OCI-LY3 (cell line): ENCODE data around the gene ZNHIT6.

ENCODE experiments used
- H2AFZ ChIP-seq: fragments of 200-600, 300-600 bp; shearing (Covaris generic); 2 replicates; pipeline ENCODE4 v1.6.0; 2014; ENCODE audit warnings: antibody characterized with exemption, low read depth, low read length
- H3K27ac ChIP-seq: fragments of 200-600, 300-600 bp; sonication (generic); 2 replicates; pipeline ENCODE4 v1.5.1; 2014; ENCODE audit warnings: mild to moderate bottlenecking, low read length, moderate library complexity, mixed read lengths
- H3K27me3 ChIP-seq: fragments of 200-600, 300-600 bp; sonication (generic); 2 replicates; pipeline ENCODE4 v1.6.1; 2014; ENCODE audit warnings: low read depth, low read length, mixed read lengths
- H3K36me3 ChIP-seq: fragments of 200-600, 300-600 bp; sonication (generic); replicated peaks from 2 replicates; pipeline ENCODE3; 2014; ENCODE audit warnings: low read depth, low read length, mixed read lengths
- H3K4me1 ChIP-seq: fragments of 300-600, 200-600 bp; sonication (generic); 2 replicates; pipeline ENCODE4 v1.6.1; 2014; ENCODE audit warnings: low read length, mixed read lengths
- H3K4me2 ChIP-seq: fragments of 200-600, 300-600 bp; sonication (generic); 2 replicates; pipeline ENCODE4 v1.6.1; 2014; ENCODE audit warnings: low read length, mixed read lengths
- H3K4me3 ChIP-seq: fragments of 300-600, 200-600 bp; sonication (generic); 2 replicates; pipeline ENCODE4 v1.5.1; 2014; ENCODE audit warnings: antibody characterized with exemption, mild to moderate bottlenecking, low read length, moderate library complexity
- H3K79me2 ChIP-seq: fragments of 300-600, 200-600 bp; shearing (Covaris generic); 2 replicates; pipeline ENCODE4 v1.6.1; 2014; ENCODE audit warnings: mild to moderate bottlenecking, low read length, mixed read lengths
- H3K9ac ChIP-seq: fragments of 300-600, 200-600 bp; shearing (Covaris generic); 2 replicates; pipeline ENCODE4 v1.6.0; 2014; ENCODE audit warnings: mild to moderate bottlenecking, low read length, moderate library complexity
- H3K9me3 ChIP-seq: fragments of 200-600, 300-600 bp; shearing (Covaris generic); 2 replicates; pipeline ENCODE4 v1.6.1; 2014; ENCODE audit warnings: low read length, mixed read lengths; ENCODE audit not compliant: insufficient read depth
- H4K20me1 ChIP-seq: fragments of 200-600, 300-600 bp; sonication (generic); 2 replicates; pipeline ENCODE4 v1.6.1; 2016; ENCODE audit warnings: low read length, mixed read lengths; ENCODE audit not compliant: insufficient read depth
- EZH2phosphoT487 ChIP-seq: fragments of 200-600 bp; shearing (Covaris generic); IDR thresholded peaks from 2 replicates; pipeline ENCODE4 v1.6.1; 2018; ENCODE audit warnings: antibody characterized with exemption, mixed run types, low read depth
- TF ChIP-seq, protein P1 (sequence below): fragments of 200-600, 300-600 bp; sonication (generic); IDR thresholded peaks from 2 replicates; pipeline ENCODE4 v1.5.1; 2014; ENCODE audit warnings: antibody characterized with exemption, low read length, low read depth

The ZNHIT6 gene

DNA sequence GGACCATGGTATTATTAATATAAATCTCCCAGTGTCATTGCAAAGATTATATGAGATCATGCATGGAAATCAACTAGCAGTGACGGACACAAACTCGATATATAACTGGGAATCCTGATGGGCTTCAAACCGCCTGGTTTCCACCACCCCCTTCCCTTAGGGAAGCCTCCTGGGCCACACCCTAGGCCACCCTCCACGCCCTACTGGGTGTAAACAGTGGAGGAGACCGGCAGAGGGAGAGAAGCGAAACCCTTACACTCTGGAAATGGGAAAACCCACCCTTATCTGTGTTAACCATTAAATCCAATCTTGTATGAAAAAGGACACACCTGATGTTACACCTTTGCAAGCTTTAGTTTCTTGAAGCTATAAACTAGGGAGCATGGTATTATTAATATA, 595 bp upstream of the ZNHIT6 start:
- Histone ChIP-seq H2AFZ (peak overlapping the region; percentile 67; the same call in 1 of the 2 replicates), H3K27me3 (no peaks in the 10 kb centered on the region), H3K4me3 (peak overlapping the region; percentile 95), H3K4me2 (peak overlapping the region; percentile 84), H3K4me1 (peaks cover 17% of the 10 kb centered on the region), H4K20me1 (no peaks in the 10 kb centered on the region), H3K79me2 (peaks cover 43% of the 10 kb centered on the region), H3K9ac (peak overlapping the region; percentile 93), H3K9me3 (no peaks in the 10 kb centered on the region), H3K36me3 (peaks cover 10% of the 10 kb centered on the region), H3K27ac (peak overlapping the region; percentile 72)
- no peak for TF ChIP-seq EZH2phosphoT487
- TF ChIP-seq, protein P1, sequence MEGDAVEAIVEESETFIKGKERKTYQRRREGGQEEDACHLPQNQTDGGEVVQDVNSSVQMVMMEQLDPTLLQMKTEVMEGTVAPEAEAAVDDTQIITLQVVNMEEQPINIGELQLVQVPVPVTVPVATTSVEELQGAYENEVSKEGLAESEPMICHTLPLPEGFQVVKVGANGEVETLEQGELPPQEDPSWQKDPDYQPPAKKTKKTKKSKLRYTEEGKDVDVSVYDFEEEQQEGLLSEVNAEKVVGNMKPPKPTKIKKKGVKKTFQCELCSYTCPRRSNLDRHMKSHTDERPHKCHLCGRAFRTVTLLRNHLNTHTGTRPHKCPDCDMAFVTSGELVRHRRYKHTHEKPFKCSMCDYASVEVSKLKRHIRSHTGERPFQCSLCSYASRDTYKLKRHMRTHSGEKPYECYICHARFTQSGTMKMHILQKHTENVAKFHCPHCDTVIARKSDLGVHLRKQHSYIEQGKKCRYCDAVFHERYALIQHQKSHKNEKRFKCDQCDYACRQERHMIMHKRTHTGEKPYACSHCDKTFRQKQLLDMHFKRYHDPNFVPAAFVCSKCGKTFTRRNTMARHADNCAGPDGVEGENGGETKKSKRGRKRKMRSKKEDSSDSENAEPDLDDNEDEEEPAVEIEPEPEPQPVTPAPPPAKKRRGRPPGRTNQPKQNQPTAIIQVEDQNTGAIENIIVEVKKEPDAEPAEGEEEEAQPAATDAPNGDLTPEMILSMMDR = no peak

DNA sequence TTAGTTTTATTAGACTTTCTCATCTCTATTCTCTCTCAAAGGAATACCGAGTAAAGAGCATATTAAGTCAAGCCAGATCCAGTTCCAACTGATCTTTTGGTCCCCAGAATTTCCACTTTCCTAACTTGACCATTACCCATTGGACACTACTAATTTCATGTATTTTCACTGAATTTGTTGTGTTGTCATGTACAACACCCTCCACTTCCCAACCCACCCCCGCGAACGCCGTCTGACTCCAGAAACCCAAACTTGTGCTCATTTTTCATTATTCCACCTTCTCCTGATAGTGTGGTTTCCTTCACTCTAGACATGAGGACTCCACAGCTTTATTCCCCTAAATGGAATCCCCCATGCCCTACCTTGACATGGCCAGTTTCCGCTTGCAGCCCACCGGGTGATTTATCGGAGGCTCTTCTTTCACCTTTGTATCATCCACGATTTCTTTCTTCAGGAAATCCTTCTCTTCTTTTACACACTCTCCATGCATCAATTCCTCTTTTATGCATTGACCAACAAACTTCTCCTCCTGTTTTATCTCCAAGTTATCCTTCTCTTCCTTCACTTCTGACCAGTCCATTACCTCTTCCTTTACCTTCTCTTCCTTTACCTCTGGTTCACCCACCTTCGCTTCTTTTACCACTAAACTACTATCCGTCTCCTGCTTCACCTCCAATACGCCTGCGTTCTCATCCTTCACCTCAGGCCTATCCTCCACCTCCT, 805 bp downstream of the ZNHIT6 start:
- H2AFZ ChIP-seq = peak overlapping the region; percentile 76; the same call in 1 of the 2 replicates

DNA sequence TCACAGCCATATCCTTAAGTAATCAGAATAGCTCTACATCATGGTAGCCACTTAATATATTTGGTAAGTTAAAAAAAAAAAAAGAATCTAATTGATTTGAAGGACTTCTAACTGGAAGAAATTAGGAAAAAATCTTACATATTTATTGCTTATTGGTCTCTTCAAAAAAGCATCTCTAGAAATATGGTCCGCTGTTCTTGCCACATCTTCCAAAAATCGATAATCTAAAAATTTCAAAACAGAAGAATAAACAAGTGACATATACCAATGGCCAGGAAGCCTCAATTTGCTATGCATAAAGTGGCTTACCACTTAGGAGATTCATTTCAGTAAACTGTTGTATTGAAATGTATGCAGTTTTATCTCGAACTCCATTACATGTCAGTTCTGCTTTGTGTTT, 2.3 kb downstream of the ZNHIT6 start:
- Histone ChIP-seq H3K9me3 (no peaks in the 10 kb centered on the region), H4K20me1 (no peaks in the 10 kb centered on the region), H3K4me3 (no peak overlapping the region), H2AFZ (no peak overlapping the region), H3K4me2 (no peak overlapping the region), H3K79me2 (peaks cover 56% of the 10 kb centered on the region), H3K27me3 (no peaks in the 10 kb centered on the region), H3K27ac (no peak overlapping the region), H3K4me1 (peaks cover 13% of the 10 kb centered on the region), H3K36me3 (peaks cover 20% of the 10 kb centered on the region), H3K9ac (no peak overlapping the region)
- no peak for TF ChIP-seq EZH2phosphoT487
- TF ChIP-seq, protein P1 = no peak

More for the DNA sequence above, 805 bp downstream of the ZNHIT6 start:
- H3K27me3 ChIP-seq = no peaks in the 10 kb centered on the region
- peak overlapping the region; percentile 93 for H3K9ac ChIP-seq
- TF ChIP-seq EZH2phosphoT487 = no peak
- TF ChIP-seq, protein P1 = no peak
- H3K27ac ChIP-seq = peak overlapping the region; percentile 72; the same call in 1 of the 2 replicates
- no peaks in the 10 kb centered on the region for H3K9me3 ChIP-seq
- H3K4me1 ChIP-seq = peaks cover 13% of the 10 kb centered on the region
- peak overlapping the region; percentile 91 for H3K4me2 ChIP-seq
- peak overlapping the region; percentile 95 for H3K4me3 ChIP-seq
- no peaks in the 10 kb centered on the region for H4K20me1 ChIP-seq
- peaks cover 14% of the 10 kb centered on the region for H3K36me3 ChIP-seq
- peaks cover 56% of the 10 kb centered on the region for H3K79me2 ChIP-seq

DNA sequence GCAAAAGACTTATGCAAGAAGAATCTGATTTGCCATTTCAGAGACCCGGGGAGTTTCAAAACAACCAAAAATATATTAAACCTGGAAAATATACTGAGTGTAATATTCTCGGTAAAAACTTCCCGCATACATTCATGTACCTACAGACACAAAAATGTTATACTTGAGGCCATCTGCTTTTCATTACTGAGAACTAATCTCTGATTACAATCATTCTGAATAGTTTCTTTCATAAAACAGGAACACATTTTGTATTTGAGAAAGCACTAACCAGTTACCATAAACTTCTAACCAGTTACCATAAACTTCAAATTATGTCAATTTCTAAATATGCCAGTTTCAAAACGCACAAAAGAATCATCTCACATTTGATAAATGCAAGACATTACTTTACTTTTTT, 7.8 kb downstream of the ZNHIT6 start:
- Histone ChIP-seq H4K20me1 (no peaks in the 10 kb centered on the region), H3K9ac (no peak overlapping the region), H3K36me3 (peaks cover 18% of the 10 kb centered on the region), H3K27me3 (no peaks in the 10 kb centered on the region), H2AFZ (no peak overlapping the region), H3K4me1 (no peaks in the 10 kb centered on the region), H3K79me2 (peaks cover 33% of the 10 kb centered on the region), H3K4me3 (no peak overlapping the region), H3K4me2 (no peak overlapping the region), H3K9me3 (no peaks in the 10 kb centered on the region), H3K27ac (no peak overlapping the region)
- TF ChIP-seq EZH2phosphoT487 = no peak
- TF ChIP-seq, protein P1 = no peak
